ENCODE data around the gene NRIP3. TPM values are rescaled to one million over a fixed set of nuclear protein-coding genes. Genes with fewer than 3 reads are reported as not detected.

Gene NRIP3
- total RNA-seq, 1 donor from 2014 or later = not detected

DNA sequence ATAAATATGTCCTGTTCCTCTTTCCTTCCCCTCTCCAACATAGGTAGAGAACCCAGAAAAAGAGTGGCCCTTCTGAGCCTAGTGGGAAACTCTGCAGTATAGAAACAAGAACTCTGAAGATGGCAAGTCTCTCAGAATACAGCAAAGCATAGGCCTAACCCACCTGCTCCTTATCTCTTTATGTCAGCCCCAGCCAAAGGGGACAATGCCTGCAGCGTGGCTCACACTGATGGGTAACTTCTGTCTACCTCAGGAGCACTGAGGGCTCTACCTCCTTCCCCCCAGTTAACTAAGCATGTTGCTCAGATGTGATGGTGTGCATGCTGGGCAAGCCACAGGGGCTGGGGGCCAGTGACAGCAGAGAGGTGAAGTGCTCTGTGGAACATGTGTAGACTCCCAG, 4.9 kb upstream of the NRIP3 start:
- DNase-seq (no peak), ATAC-seq (ENCODE audit: low read depth) (no peak)
- Mint-ChIP-seq H3K36me3 (ENCODE audit: low read depth) (no peaks in the 10 kb centered on the region), H3K27ac (no peak overlapping the region), H3K27me3 (peaks cover 24% of the 10 kb centered on the region), H3K9me3 (peaks cover 5% of the 10 kb centered on the region), H3K4me1 (peaks cover 8% of the 10 kb centered on the region), H3K4me3 (no peak overlapping the region)
- TF ChIP-seq, protein P1, sequence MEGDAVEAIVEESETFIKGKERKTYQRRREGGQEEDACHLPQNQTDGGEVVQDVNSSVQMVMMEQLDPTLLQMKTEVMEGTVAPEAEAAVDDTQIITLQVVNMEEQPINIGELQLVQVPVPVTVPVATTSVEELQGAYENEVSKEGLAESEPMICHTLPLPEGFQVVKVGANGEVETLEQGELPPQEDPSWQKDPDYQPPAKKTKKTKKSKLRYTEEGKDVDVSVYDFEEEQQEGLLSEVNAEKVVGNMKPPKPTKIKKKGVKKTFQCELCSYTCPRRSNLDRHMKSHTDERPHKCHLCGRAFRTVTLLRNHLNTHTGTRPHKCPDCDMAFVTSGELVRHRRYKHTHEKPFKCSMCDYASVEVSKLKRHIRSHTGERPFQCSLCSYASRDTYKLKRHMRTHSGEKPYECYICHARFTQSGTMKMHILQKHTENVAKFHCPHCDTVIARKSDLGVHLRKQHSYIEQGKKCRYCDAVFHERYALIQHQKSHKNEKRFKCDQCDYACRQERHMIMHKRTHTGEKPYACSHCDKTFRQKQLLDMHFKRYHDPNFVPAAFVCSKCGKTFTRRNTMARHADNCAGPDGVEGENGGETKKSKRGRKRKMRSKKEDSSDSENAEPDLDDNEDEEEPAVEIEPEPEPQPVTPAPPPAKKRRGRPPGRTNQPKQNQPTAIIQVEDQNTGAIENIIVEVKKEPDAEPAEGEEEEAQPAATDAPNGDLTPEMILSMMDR (IDR thresholded peaks at IDR 0.05) = no peak
- ChIA-PET CTCF (no interaction called here), POLR2A (no interaction called here)
- intact Hi-C loops (cut with micrococcal nuclease) = no loop called here

DNA sequence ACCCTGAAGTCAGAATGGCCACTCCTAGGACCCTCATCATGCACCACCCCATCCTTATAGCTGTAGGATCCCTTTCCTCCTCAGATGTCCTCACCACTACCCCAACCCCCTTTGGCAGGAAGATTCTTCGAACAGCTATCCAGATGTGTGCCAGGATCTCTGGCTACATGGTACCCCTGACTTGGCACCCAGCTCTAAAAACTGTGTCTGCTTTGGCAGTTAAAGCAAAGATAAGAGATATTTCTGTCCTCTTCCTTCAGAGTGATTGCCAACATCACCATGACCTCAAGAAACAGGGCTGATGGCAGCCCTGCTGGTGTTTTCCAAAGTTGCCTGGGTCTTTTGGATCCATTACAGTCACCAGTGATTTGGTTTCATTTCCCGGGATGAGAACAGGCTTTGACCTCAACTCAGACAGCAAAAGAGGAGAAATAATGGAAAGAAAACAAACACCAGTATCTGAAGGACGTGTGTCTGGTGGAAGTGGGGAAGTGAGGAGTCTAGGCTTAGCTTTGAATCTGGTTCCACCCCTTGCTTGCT, 4.3 kb upstream of the NRIP3 start:
- POLR2A ChIA-PET = no interaction called here
- H3K4me3 Mint-ChIP-seq = no peak overlapping the region
- H3K36me3 Mint-ChIP-seq (ENCODE audit: low read depth) = no peaks in the 10 kb centered on the region
- CTCF ChIA-PET = no interaction called here
- ATAC-seq (ENCODE audit: low read depth) (no peak), DNase-seq (no peak)
- intact Hi-C loops (cut with micrococcal nuclease) = no loop called here
- H3K4me1 Mint-ChIP-seq = peaks cover 11% of the 10 kb centered on the region
- peaks cover 5% of the 10 kb centered on the region for H3K9me3 Mint-ChIP-seq
- peaks cover 26% of the 10 kb centered on the region for H3K27me3 Mint-ChIP-seq
- TF ChIP-seq, protein P1 (IDR thresholded peaks at IDR 0.05) = no peak
- H3K27ac Mint-ChIP-seq = no peak overlapping the region

DNA sequence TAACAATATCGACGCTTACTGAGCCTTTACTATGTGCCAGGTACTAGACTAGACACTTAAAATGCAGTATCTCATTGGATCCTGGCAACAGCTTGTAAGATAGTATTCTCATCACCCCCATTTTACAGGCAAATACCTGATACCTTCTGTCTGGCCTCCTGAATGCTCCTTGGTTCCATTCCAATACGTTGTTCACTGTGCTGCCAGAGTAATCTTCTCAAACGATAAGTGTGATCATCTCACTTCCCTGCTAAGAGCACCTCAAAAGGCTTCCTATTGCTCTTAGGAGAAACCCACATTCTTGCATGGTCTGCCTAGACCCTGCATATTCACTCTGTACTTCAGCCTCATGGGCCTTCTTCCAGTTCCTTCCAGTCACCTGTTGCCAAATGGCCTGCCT, 1.3 kb upstream of the NRIP3 start:
- ChIA-PET CTCF (no interaction called here), POLR2A (no interaction called here)
- Mint-ChIP-seq H3K4me1 (peaks cover 15% of the 10 kb centered on the region), H3K9me3 (peaks cover 2% of the 10 kb centered on the region), H3K4me3 (peak overlapping the region; percentile 55), H3K27me3 (peaks cover 34% of the 10 kb centered on the region), H3K36me3 (ENCODE audit: low read depth) (no peaks in the 10 kb centered on the region), H3K27ac (no peak overlapping the region)
- DNase-seq = no peak
- intact Hi-C loops (cut with micrococcal nuclease) = loop anchor here (2.0 kb wide), 1 partner anchor 40 kb away; the partner anchor contains the start of gene TMEM9B
- ATAC-seq (ENCODE audit: low read depth) = no peak
- TF ChIP-seq, protein P1 (IDR thresholded peaks at IDR 0.05) = no peak

DNA sequence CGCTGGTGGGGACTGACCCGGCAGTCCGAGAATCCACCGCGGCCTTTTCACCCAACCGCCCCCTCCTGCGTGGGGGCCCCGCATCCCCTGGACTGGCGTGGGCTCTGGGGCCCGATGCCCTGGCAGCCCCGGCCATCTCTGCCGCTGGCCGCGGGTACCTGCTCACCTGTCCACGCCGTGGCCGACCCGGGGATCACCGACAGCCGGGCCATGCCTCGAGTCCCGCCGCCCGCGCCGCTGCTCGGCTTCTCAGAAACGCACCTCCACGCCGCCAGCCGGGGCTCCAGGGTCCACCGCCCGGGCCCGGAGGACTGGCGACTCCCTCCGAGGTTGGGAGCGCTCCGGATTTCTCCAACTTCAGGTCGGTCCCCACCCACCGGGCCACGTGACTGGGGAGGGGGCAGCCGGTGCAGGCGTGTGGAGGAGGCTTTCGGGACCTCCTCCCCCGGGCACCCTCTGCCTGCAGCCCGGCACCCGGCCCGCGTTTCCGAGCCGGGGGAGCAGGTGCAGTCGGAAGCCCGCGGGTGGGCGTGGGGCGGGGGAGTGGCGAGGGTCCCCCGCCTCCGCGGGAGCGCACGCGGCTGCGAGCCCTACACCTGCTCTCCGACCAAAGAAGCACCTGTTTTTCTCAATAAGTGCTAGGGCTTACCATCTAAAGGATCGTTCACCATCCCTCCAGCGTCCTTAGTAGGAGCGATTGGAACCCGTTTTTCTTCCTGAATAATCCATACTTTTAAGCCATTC, 554 bp upstream of the NRIP3 start:
- DNase-seq = no peak

More for the DNA sequence above, 554 bp upstream of the NRIP3 start:
- intact Hi-C loops (cut with micrococcal nuclease) = loop anchor here (2.0 kb wide), 1 partner anchor 40 kb away; the partner anchor contains the start of gene TMEM9B
- CTCF ChIA-PET = no interaction called here
- TF ChIP-seq, protein P1 (IDR thresholded peaks at IDR 0.05) = no peak
- Mint-ChIP-seq H3K4me3 (peak overlapping the region; percentile 55), H3K4me1 (peaks cover 15% of the 10 kb centered on the region), H3K27ac (no peak overlapping the region), H3K27me3 (peaks cover 35% of the 10 kb centered on the region), H3K36me3 (ENCODE audit: low read depth) (no peaks in the 10 kb centered on the region), H3K9me3 (no peaks in the 10 kb centered on the region)
- POLR2A ChIA-PET = interaction anchor here (1.8 kb wide), 1 partner anchor 40 kb away, joined by 6 read pairs; the partner anchor contains the start of gene TMEM9B
- peak; percentile 18 for ATAC-seq (ENCODE audit: low read depth)
